Muscle layer of duodenum (tissue), 2 donors: ENCODE data around the gene HSPB9.

Experiments
- H3K27ac ChIP-seq: one replicate; pipeline ENCODE4 v1.7.0; 2013; ENCODE audit warnings: mild to moderate bottlenecking, low read length
- H3K27me3 ChIP-seq: one replicate; pipeline ENCODE4 v1.7.0; 2013; ENCODE audit warnings: low read depth, mild to moderate bottlenecking, control low read depth, low read length
- H3K36me3 ChIP-seq, 2 donors: one replicate each; pipeline ENCODE4 v1.7.0; 2013; ENCODE audit warnings: low read length in 2 of 2, control low read depth in 1 of 2, mild to moderate bottlenecking in 1 of 2; ENCODE audit not compliant: insufficient read depth in 2 of 2, control insufficient read depth in 1 of 2
- H3K4me1 ChIP-seq, 2 donors: one replicate each; pipeline ENCODE4 v1.7.0; 2013; ENCODE audit warnings: low read length in 2 of 2, mild to moderate bottlenecking in 2 of 2, control low read depth in 1 of 2, moderate library complexity in 1 of 2; ENCODE audit not compliant: insufficient read depth in 2 of 2, control insufficient read depth in 1 of 2
- H3K4me3 ChIP-seq, 2 donors: one replicate each; pipeline ENCODE4 v1.7.0; 2013; ENCODE audit warnings: low read length in 2 of 2, low read depth in 1 of 2, mild to moderate bottlenecking in 1 of 2
- H3K9me3 ChIP-seq, 2 donors: one replicate each; pipeline ENCODE4 v1.7.0; 2013; ENCODE audit warnings: low read length in 2 of 2, control low read depth in 1 of 2, mild to moderate bottlenecking in 1 of 2; ENCODE audit not compliant: control insufficient read depth in 1 of 2
- donor health status: healthy.

The HSPB9 gene

DNA sequence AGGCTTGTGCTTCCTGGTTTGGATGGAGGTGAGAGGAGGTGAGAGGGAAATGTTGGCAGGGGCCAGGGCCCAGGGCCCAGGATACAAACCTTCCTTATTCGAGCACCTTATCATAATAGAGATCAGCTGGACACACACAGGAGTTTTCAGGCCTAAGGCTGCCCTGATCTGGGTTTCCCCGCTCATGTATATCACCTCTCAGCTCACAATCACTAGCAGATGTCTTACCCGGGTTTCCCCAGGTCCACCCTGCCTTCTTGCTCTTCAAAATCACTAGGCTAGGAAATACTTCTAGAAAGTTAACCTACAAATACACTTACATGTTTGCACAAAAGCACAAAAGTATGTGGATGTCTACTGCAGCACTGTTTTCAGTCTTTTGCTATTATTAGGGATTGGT, 4.2 kb downstream of the HSPB9 start:
- Histone ChIP-seq H3K27ac (no peak overlapping the region), H3K4me1 (peaks cover 0 to 10% of the 10 kb centered on the region in 2 donors), H3K27me3 (no peaks in the 10 kb centered on the region), H3K36me3 (peaks cover 42 to 66% of the 10 kb centered on the region in 2 donors), H3K4me3 (no peak overlapping the region), H3K9me3 (no peaks in the 10 kb centered on the region)

DNA sequence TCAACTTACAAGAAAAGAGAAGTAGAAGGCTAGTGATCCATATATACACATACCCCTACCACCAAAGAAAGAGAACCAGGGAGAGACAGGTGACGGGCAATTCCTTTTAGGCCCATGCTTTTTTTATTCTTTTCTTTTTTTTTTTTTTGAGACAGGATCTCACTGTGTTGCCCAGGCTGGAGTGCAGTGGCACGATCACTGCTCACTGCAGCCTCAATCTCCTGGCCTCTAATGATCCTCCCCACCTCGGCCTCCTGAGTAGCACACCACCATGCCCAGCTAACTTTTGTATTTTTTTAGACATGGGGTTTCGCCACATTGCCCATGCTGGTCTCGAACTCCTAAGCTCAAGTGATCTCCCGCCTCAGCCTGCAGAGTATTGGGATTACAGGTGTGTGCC, 4.8 kb downstream of the HSPB9 start:
- Histone ChIP-seq H3K4me3 (no peak overlapping the region), H3K9me3 (no peaks in the 10 kb centered on the region), H3K36me3 (peaks cover 42 to 66% of the 10 kb centered on the region in 2 donors), H3K4me1 (peaks cover 0 to 7% of the 10 kb centered on the region in 2 donors), H3K27me3 (no peaks in the 10 kb centered on the region), H3K27ac (no peak overlapping the region)

DNA sequence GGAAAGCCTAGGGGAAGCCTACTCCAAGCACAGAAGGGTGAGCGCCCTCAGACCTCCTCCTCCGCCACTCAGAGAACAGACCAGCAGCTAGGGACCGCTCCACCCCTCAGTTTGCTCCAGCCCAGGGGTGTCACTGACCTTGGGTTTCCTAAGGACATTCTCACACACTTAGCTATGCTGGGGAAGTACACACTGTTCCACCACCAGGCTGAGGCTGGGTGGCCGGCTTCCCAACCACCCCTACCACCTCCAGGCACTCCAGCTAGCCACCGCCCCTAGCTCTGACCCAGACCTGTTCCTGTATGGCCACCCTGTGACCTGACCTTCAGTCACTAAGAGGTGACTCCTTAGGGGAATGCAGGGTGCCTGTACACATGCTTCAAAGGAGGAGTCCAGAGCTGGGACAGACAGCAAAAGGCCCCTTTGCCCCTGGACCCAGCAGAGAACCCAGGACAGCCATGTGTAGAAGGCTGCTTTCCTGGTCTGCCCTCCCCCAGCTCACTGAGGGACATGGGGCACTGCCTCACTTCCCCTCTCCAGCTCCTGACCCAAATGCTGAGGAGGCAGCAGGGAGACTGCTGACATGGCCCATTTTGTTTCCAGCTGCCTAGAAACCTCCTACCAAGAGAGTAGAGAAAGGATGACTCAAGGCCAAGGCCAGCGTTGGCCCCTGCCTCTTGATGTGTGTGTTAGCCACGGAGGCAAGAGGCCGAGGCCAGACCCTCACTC, 6.7 kb downstream of the HSPB9 start:
- Histone ChIP-seq H3K4me1 (peaks cover 13 to 24% of the 10 kb centered on the region in 2 donors), H3K9me3 (no peaks in the 10 kb centered on the region), H3K27me3 (no peaks in the 10 kb centered on the region), H3K27ac (peak overlapping the region; percentile 24), H3K36me3 (peaks cover 42 to 64% of the 10 kb centered on the region in 2 donors), H3K4me3 (no peak overlapping the region)

DNA sequence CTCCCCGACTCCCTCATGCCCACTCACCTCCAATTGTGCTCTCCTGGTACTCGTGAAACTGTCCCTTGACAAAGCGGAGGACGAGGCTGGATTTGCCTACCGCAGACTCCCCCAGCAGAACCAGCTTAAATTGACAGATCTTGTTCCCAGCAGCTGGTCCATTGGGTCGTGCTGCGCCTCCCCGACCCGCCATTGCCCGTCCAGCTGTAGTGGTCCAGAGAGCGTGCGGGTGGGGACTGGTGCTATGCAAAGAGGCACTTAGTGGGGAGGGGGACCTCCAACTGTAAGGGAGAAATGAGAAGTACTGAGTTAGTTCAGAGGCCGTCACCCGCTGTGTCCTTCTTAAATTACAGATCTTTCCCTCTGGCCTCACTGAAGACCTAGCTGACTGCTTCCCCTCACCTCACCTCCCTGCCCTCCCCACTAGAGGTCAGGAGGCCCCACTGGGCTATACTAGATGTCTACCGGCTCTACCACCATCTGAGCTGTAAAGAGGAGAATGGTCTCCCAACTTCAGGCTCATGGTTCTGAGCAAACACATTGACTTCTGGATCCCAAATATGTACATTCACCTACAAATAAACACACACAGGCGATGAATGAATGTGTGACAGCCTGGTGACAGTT, 7.8 kb downstream of the HSPB9 start:
- Histone ChIP-seq H3K9me3 (no peaks in the 10 kb centered on the region), H3K36me3 (peaks cover 42 to 55% of the 10 kb centered on the region in 2 donors), H3K4me3 (no peak overlapping the region), H3K27ac (no peak overlapping the region), H3K4me1 (peaks cover 17 to 28% of the 10 kb centered on the region in 2 donors), H3K27me3 (no peaks in the 10 kb centered on the region)

DNA sequence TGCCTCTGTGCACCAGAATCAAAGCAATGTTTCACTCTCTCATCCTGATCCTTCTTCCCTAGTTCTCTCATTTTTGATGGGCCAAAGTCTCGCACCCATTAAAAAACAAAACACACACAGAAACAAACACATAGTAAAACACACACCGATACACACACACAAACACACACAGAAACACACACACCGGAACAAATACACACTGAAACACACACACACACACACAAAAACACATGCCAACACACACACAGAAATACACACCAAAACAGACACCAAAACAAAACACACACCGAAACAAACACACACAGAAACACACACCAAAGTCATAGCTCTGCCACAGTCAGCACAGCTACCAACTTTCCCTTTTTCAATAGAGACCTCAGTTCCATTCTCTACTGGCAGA, 8.6 kb downstream of the HSPB9 start:
- Histone ChIP-seq H3K4me1 (peaks cover 21 to 36% of the 10 kb centered on the region in 2 donors), H3K4me3 (no peak overlapping the region), H3K36me3 (peaks cover 34 to 47% of the 10 kb centered on the region in 2 donors), H3K27ac (peak overlapping the region; percentile 50), H3K27me3 (no peaks in the 10 kb centered on the region), H3K9me3 (no peaks in the 10 kb centered on the region)

DNA sequence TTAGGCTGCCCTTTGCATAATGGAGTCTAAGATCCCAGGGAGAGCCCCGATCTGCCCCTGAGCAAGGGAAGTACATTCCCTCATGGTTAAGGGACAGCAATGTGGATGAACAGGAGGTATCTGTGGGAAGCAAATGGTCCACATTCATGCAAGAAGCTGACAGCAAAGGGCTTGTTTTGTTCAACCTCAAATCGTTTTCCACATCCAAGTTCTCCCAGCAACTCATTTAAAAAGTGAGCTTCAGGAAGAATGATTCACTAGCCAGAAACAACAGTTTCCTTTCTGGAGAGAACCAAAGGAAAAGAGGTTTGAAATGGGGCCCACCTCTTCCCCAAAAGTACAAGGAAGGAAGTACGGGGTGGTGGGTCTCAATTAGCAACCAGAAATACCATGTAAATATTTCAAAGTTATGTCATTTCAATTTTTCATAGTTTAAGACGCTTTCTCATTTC, 9.4 kb downstream of the HSPB9 start:
- H3K4me1 ChIP-seq: peaks cover 21 to 44% of the 10 kb centered on the region in 2 donors
- H3K27me3 ChIP-seq: no peaks in the 10 kb centered on the region
- no peak overlapping the region for H3K4me3 ChIP-seq
- H3K27ac ChIP-seq: peak overlapping the region; percentile 50
- H3K9me3 ChIP-seq: no peaks in the 10 kb centered on the region
- H3K36me3 ChIP-seq: peaks cover 29 to 40% of the 10 kb centered on the region in 2 donors

DNA sequence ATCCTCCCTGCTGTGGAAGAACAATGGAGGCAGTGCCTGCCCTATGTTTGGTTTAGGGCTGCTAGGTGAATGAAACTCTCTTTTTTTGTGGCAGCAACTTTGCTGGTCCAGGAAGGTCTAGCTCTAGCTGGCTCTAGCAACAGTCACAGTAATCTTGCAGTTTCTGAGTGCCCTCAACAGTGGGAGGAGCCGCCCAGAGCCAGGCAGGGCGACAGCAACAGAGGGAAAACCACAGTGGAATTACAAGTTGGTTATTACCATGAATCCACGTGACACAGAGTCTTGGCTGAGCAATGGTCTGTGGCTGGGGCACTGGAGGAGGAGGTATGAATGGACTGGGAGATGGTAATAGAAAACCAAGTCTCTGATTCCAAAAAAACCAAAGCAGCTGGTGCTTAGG, 10.3 kb downstream of the HSPB9 start:
- no peak overlapping the region for H3K4me3 ChIP-seq
- peaks cover 24 to 30% of the 10 kb centered on the region in 2 donors for H3K36me3 ChIP-seq
- no peaks in the 10 kb centered on the region for H3K9me3 ChIP-seq
- H3K27ac ChIP-seq: peak overlapping the region; percentile 52
- no peaks in the 10 kb centered on the region for H3K27me3 ChIP-seq
- peaks cover 22 to 46% of the 10 kb centered on the region in 2 donors for H3K4me1 ChIP-seq

DNA sequence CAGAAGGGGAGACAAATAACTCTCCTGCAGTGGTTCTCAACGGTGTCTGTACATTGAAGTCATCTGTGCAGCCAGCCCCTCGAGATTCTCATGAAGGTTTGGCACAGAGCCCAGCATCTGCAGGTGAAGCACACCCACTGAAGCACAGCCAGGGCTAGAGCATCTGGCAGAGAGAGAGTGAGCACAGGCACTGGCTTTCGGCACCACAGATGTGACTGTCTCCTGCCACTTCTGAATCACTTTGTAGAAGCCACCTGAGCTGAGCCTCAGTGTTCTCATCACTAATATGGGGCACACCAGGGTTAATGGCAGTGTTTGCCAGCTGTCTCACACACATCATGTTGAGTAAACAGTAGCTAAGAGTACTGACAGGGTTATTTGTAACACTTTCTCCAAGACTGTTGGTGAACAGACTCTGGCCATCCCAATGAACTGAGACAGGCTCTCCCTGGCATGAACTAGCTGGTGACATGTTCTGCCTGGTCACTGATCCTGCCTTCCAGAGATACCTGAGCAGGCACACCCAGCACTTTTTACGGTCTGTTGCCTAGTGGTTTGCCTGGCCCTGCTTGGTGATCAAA, 10.9 kb downstream of the HSPB9 start:
- Histone ChIP-seq H3K4me1 (peaks cover 28 to 52% of the 10 kb centered on the region in 2 donors), H3K27ac (peak overlapping the region; percentile 52), H3K36me3 (peaks cover 17 to 24% of the 10 kb centered on the region in 2 donors), H3K9me3 (no peaks in the 10 kb centered on the region), H3K4me3 (no peak overlapping the region), H3K27me3 (no peaks in the 10 kb centered on the region)

DNA sequence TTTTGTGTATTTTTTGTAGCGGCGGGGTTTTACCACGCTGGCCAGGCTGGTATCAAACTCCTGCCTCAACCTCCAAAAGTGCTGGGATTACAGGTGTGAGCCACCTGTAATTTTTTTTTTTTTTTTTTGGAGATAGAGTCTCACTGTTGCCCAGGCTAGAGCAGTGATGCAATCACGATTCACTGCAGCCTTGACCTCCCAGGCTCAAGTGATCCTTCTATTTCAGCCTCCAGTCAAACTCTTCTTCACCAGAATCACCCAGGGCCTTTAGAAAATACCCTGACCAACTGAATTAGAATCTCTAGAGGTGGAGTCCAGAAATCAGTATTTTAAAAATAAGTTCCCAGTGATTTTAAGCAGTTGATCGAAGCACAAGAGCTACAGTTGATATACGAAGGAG, 12.5 kb downstream of the HSPB9 start:
- peaks cover 35 to 55% of the 10 kb centered on the region in 2 donors for H3K4me1 ChIP-seq
- peak overlapping the region; percentile 66 for H3K27ac ChIP-seq
- H3K27me3 ChIP-seq: no peaks in the 10 kb centered on the region
- peaks cover 4 to 8% of the 10 kb centered on the region in 2 donors for H3K36me3 ChIP-seq
- H3K9me3 ChIP-seq: no peaks in the 10 kb centered on the region
- no peak overlapping the region for H3K4me3 ChIP-seq

DNA sequence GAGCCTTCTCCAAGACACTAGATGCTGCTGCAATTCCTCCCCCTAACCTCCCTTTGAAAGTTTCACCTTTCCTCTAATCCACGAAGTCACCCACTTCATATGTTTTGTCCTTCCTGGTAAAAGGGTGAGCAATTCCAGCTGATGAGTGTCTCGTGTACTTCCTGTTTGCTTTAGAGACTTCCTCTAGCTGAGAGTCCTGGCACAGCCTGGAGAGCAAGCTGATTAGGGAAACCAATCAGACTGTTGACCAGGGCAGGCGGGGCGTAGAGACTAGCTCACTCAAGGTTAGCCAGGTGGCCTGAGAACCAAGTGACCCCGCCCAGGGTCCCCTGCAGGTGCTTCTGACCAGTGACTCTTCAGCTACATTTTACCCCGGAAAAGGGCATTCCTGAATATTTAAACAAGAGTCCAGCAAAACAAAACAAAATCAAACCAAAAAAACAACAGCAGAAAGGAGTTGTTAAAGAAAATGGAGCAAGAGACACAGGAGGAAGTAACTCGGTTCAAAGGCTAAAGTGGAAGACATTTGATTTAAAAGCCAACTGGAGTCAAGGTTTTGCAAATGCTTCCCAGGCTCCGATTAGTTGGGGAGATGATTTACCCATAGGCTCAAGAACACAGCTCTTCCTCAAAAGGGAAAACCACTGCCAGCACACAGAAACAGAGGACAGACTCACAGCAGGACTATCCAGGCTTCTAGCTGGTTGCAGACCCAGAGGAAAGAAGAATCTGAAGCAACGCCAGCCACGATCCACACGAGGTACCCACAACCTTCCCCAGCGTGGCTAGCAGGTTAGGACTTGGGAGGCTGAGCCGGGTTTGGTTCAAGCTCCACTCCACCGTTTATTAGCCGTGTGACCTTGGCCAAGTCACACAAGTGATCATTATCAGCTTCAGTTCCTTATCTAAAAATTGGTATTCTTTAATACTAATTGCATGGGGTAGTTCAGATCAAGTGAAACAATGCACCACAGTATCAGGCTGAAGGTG, 13.4 kb downstream of the HSPB9 start:
- H3K4me1 ChIP-seq: peaks cover 35 to 55% of the 10 kb centered on the region in 2 donors
- no peaks in the 10 kb centered on the region for H3K9me3 ChIP-seq
- peak overlapping the region; percentile 66 for H3K27ac ChIP-seq
- H3K4me3 ChIP-seq: peak overlapping the region in 1 of 2 donors; percentile 5
- H3K36me3 ChIP-seq: peaks cover 3 to 4% of the 10 kb centered on the region in 2 donors
- H3K27me3 ChIP-seq: no peaks in the 10 kb centered on the region
